Karpas-422 (cell line): ENCODE measurements around the gene CYP4Z1. TPM values are rescaled to one million over a fixed set of nuclear protein-coding genes. Genes with fewer than 3 reads are reported as not detected.

Experiments
- DNase-seq: peaks from one replicate; pipeline ENCODE4 v3.0.0-alpha.2; 2015
- H2AFZ ChIP-seq: fragments of 200-600 bp; sonication (generic); 2 replicates; pipeline ENCODE4 v1.6.1; 2014; ENCODE audit warnings: antibody characterized with exemption, low read length, mixed read lengths
- H3K27ac ChIP-seq: fragments of 200-600 bp; sonication (generic); 2 replicates; pipeline ENCODE4 v1.5.1; 2014; ENCODE audit warnings: mild to moderate bottlenecking, low read length, moderate library complexity
- H3K27me3 ChIP-seq: fragments of 200-600 bp; sonication (generic); 2 replicates; pipeline ENCODE4 v1.6.1; 2014; ENCODE audit warnings: low read length, mixed read lengths
- H3K36me3 ChIP-seq: fragments of 200-600 bp; sonication (generic); 2 replicates; pipeline ENCODE4 v1.6.1; 2014; ENCODE audit warnings: low read length, mixed read lengths; ENCODE audit not compliant: insufficient read depth
- H3K4me1 ChIP-seq: fragments of 200-600 bp; sonication (generic); 2 replicates; pipeline ENCODE4 v1.6.1; 2014; ENCODE audit warnings: mild to moderate bottlenecking, low read length, mixed read lengths
- H3K4me2 ChIP-seq: fragments of 200-600 bp; sonication (generic); 2 replicates; pipeline ENCODE4 v1.6.1; 2014; ENCODE audit warnings: low read length, low read depth, mild to moderate bottlenecking; ENCODE audit not compliant: poor library complexity, severe bottlenecking
- H3K4me3 ChIP-seq: fragments of 200-600 bp; sonication (generic); 2 replicates; pipeline ENCODE4 v1.5.1; 2014; ENCODE audit warnings: mild to moderate bottlenecking, antibody characterized with exemption, low read length, mixed read lengths
- H3K79me2 ChIP-seq: fragments of 200-600 bp; sonication (generic); 2 replicates; pipeline ENCODE4 v1.6.1; 2014; ENCODE audit warnings: mild to moderate bottlenecking, low read length, mixed read lengths
- H3K9ac ChIP-seq: fragments of 200-600 bp; sonication (generic); 2 replicates; pipeline ENCODE4 v1.6.0; 2014; ENCODE audit warnings: low read length
- H3K9me2 ChIP-seq: fragments of 200-600 bp; sonication (generic), shearing (Covaris generic); replicated peaks from 2 replicates; pipeline ENCODE4 v1.6.0; 2014; ENCODE audit warnings: mild to moderate bottlenecking, low read length, moderate library complexity; ENCODE audit not compliant: insufficient read depth
- H3K9me3 ChIP-seq: fragments of 300-700, 200-600 bp; sonication (generic); 2 replicates; pipeline ENCODE4 v1.6.1; 2014; ENCODE audit warnings: low read length, mixed read lengths
- H4K20me1 ChIP-seq: fragments of 200-600 bp; sonication (generic); 2 replicates; pipeline ENCODE4 v1.6.1; 2014; ENCODE audit warnings: mild to moderate bottlenecking, antibody characterized with exemption, low read length, low read depth; ENCODE audit not compliant: insufficient read depth
- total RNA-seq: library from RNA; depleted of rRNA; stranded (reverse); fragments of >200 nt; shearing (Covaris generic); gene quantifications from 2 replicates; pipeline ENCODE4 v1.2.3, GENCODE V29; 2014; ENCODE audit warnings: low replicate concordance; rRNA removed

The CYP4Z1 gene
- total RNA-seq = not detected in 2 replicates

DNA sequence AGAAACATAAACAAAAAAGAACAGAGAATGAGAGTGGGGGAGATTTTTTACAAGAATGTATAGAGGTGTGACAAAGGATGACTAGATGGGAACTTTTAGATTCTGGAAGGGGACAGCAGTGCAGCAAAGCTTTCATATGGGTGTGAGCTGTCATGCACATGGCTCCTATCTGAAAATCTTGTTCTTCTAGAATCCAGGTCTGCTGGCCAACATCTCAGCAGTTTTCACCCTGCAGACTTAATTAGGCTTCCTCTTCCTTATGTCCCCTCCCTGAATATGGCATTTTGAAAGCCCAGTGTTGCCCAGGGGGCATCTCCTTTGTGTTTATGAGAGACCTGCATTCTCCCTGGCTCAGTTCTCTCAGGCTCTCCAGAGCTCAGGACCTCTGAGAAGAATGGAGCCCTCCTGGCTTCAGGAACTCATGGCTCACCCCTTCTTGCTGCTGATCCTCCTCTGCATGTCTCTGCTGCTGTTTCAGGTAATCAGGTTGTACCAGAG lies at the start of gene CYP4Z1:
TSS of gene CYP4Z1 (plus strand) at position 135 of the 498 bp plus-strand sequence. CDS start at position 395, 260 bp downstream.
- Histone ChIP-seq H2AFZ (no peak within 1 kb of the TSS), H4K20me1 (no peaks in the 10 kb centered on the region), H3K9me3 (no peaks in the 10 kb centered on the region), H3K36me3 (no peaks in the 10 kb centered on the region), H3K27ac (no peak within 1 kb of the TSS), H3K4me2 (no peak within 1 kb of the TSS), H3K9me2 (no peaks in the 10 kb centered on the region), H3K79me2 (no peaks in the 10 kb centered on the region), H3K9ac (no peak within 1 kb of the TSS), H3K4me3 (no peak within 1 kb of the TSS), H3K27me3 (no peaks in the 10 kb centered on the region), H3K4me1 (no peaks in the 10 kb centered on the region)
- peak; percentile 26 for DNase-seq

GRCh38 chr1:47021070-47021469 lies 46.0 kb upstream of the CYP4Z1 start:
- H3K36me3 ChIP-seq = no peaks in the 10 kb centered on the region
- H3K79me2 ChIP-seq = no peaks in the 10 kb centered on the region
- H3K27me3 ChIP-seq = no peaks in the 10 kb centered on the region
- DNase-seq = no peak
- no peaks in the 10 kb centered on the region for H3K4me1 ChIP-seq
- no peaks in the 10 kb centered on the region for H4K20me1 ChIP-seq
- no peak overlapping the region for H3K4me3 ChIP-seq
- no peaks in the 10 kb centered on the region for H3K9me2 ChIP-seq
- no peak overlapping the region for H2AFZ ChIP-seq
- no peaks in the 10 kb centered on the region for H3K9me3 ChIP-seq
- H3K27ac ChIP-seq = no peak overlapping the region
- no peak overlapping the region for H3K9ac ChIP-seq
- no peak overlapping the region for H3K4me2 ChIP-seq

DNA sequence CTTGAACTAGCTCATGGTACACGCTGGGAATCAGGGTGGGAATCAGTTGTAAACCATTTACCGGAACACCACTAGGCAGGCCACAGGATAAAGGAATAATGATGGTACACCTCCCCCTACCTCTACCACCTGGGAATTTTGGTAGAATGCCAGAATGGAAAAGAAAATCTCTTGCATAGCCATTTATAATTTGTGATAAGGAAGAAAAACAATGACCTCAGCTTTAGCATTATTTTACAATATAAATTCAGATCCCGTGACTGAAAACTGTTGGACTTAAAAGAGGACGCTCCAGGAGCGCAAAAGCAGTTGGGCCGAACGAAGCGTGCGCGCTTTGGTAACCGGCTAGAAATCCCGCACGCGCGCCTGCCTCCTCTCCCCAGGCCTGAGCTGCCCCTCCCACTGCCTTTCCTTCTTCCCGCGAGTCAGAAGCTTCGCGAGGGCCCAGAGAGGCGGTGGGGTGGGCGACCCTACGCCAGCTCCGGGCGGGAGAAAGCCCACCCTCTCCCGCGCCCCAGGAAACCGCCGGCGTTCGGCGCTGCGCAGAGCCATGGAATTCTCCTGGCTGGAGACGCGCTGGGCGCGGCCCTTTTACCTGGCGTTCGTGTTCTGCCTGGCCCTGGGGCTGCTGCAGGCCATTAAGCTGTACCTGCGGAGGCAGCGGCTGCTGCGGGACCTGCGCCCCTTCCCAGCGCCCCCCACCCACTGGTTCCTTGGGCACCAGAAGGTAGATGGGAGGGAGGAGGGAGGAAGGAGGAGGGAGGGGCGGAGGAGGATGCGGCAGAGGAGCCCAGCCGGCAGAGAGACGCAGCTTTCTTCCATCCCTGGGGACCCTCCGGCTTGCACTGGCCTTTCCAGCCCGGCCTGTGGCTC lies 43.5 kb upstream of the CYP4Z1 start, which contains the start of gene CYP4X1:
TSS of gene CYP4X1 (plus strand) at position 402 of the 873 bp plus-strand sequence. CDS start at position 551, 149 bp downstream.
- Histone ChIP-seq H3K9me2 (no peaks in the 10 kb centered on the region), H3K27ac (no peak within 1 kb of the TSS), H4K20me1 (no peaks in the 10 kb centered on the region), H3K36me3 (no peaks in the 10 kb centered on the region), H3K9ac (no peak within 1 kb of the TSS), H3K4me2 (no peak within 1 kb of the TSS), H3K4me3 (no peak within 1 kb of the TSS), H3K27me3 (no peaks in the 10 kb centered on the region), H3K4me1 (no peaks in the 10 kb centered on the region), H3K9me3 (no peaks in the 10 kb centered on the region), H2AFZ (no peak within 1 kb of the TSS), H3K79me2 (no peaks in the 10 kb centered on the region)
- no peak for DNase-seq

GRCh38 chr1:47024141-47024801 lies 42.8 kb upstream of the CYP4Z1 start:
- Histone ChIP-seq H4K20me1 (no peaks in the 10 kb centered on the region), H2AFZ (no peak overlapping the region), H3K27me3 (no peaks in the 10 kb centered on the region)

DNA sequence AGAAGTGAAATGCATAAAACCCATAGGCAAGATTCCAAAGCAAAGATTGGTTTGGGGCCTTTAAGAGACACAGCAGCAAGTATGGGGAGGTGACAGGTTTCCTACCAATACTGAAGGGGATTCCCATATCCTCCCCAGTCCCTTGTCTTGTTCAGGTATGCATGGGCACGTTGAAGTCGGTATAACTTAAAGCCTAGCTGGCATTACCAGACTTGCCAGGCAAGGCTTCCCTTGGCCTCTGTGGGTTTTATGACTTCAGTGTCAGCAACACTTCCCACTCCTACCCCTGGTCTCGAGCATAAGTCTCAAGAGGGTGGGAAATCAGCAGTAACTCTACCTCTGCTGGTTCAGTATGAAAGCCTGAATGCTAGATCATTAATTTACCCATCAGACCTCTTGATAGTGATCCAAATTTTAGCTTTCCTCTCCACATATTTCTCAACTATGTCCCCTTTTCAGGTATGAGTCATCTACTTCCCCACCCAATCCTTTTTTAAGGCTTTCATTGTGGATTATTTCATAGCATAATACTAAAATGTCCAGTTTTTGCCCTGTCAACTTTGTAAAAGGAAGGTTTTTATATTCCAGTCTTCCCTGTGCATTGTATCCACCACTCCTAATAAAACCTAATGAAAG lies 36.7 kb upstream of the CYP4Z1 start:
- no peak overlapping the region for H3K4me2 ChIP-seq
- no peaks in the 10 kb centered on the region; the same call in 1 of the 2 replicates for H3K27me3 ChIP-seq
- H3K27ac ChIP-seq = no peak overlapping the region
- no peaks in the 10 kb centered on the region for H4K20me1 ChIP-seq
- H3K9ac ChIP-seq = no peak overlapping the region
- DNase-seq = no peak
- H3K9me3 ChIP-seq = no peaks in the 10 kb centered on the region
- H3K9me2 ChIP-seq = no peaks in the 10 kb centered on the region
- no peaks in the 10 kb centered on the region for H3K4me1 ChIP-seq
- no peaks in the 10 kb centered on the region for H3K79me2 ChIP-seq
- H3K4me3 ChIP-seq = no peak overlapping the region
- H2AFZ ChIP-seq = no peak overlapping the region
- no peaks in the 10 kb centered on the region for H3K36me3 ChIP-seq

More at GRCh38 chr1:47024141-47024801, 42.8 kb upstream of the CYP4Z1 start:
- Histone ChIP-seq H3K4me3 (no peak overlapping the region), H3K79me2 (no peaks in the 10 kb centered on the region), H3K9ac (no peak overlapping the region), H3K36me3 (no peaks in the 10 kb centered on the region), H3K4me1 (no peaks in the 10 kb centered on the region), H3K9me2 (no peaks in the 10 kb centered on the region), H3K4me2 (no peak overlapping the region), H3K9me3 (no peaks in the 10 kb centered on the region), H3K27ac (no peak overlapping the region)
- no peak for DNase-seq

GRCh38 chr1:47031059-47031458 lies 36.0 kb upstream of the CYP4Z1 start:
- no peak overlapping the region for H3K4me2 ChIP-seq
- no peaks in the 10 kb centered on the region for H3K4me1 ChIP-seq
- no peak overlapping the region for H2AFZ ChIP-seq
- no peak for DNase-seq
- no peaks in the 10 kb centered on the region for H4K20me1 ChIP-seq
- no peak overlapping the region for H3K27ac ChIP-seq
- H3K9me3 ChIP-seq = no peaks in the 10 kb centered on the region
- H3K9ac ChIP-seq = no peak overlapping the region
- no peak overlapping the region for H3K4me3 ChIP-seq
- H3K36me3 ChIP-seq = no peaks in the 10 kb centered on the region
- H3K27me3 ChIP-seq = no peaks in the 10 kb centered on the region; the same call in 1 of the 2 replicates
- no peaks in the 10 kb centered on the region for H3K79me2 ChIP-seq
- H3K9me2 ChIP-seq = no peaks in the 10 kb centered on the region

DNA sequence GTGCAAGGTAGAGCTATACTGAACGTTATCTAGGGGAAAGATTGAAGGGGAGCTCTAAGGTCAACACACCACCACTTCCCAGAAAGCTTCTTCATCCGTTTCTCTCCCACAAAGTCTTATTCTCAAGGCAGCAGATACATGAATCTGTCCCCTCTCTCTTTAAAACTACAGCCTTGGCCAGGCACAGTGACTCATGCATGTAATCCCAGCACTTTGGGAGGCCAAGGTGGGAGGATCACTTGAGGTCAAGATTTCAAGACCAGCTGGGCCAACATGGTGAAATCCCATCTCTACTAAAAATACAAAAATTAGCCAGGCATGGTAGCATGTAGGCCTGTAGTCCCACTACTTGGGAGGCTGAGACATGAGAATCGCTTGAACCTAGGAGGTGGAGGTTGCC lies 35.4 kb upstream of the CYP4Z1 start:
- no peak overlapping the region for H2AFZ ChIP-seq
- no peak overlapping the region for H3K4me3 ChIP-seq
- no peaks in the 10 kb centered on the region for H3K79me2 ChIP-seq
- H4K20me1 ChIP-seq = no peaks in the 10 kb centered on the region
- no peaks in the 10 kb centered on the region for H3K4me1 ChIP-seq
- no peaks in the 10 kb centered on the region for H3K9me3 ChIP-seq
- DNase-seq = no peak
- H3K4me2 ChIP-seq = no peak overlapping the region
- H3K9ac ChIP-seq = no peak overlapping the region
- no peak overlapping the region for H3K27ac ChIP-seq
- H3K36me3 ChIP-seq = no peaks in the 10 kb centered on the region
- no peaks in the 10 kb centered on the region; the same call in 1 of the 2 replicates for H3K27me3 ChIP-seq
- H3K9me2 ChIP-seq = no peaks in the 10 kb centered on the region

DNA sequence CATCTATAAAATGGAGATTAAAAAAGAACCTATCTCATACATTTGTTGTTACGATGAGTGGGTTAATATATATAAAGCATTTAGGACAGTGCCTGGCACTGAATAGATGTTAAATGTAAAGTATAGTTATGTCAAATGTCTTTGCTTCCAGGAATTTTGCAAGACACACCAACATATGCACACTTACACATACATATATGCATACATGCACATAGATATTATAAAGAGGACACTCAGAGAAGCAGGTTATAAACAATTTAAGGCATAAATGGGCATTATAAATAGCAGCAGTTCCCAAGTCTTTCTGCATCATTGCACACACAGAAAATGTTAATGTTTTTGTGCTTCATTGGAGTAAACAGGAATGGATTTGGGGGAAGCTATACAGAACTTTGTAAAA lies 30.3 kb upstream of the CYP4Z1 start:
- H3K79me2 ChIP-seq = no peaks in the 10 kb centered on the region
- no peak overlapping the region for H3K4me2 ChIP-seq
- no peak overlapping the region for H2AFZ ChIP-seq
- no peaks in the 10 kb centered on the region for H3K4me1 ChIP-seq
- H3K27ac ChIP-seq = no peak overlapping the region
- H3K9ac ChIP-seq = no peak overlapping the region
- H3K9me2 ChIP-seq = no peaks in the 10 kb centered on the region
- H4K20me1 ChIP-seq = no peaks in the 10 kb centered on the region
- no peaks in the 10 kb centered on the region for H3K36me3 ChIP-seq
- H3K4me3 ChIP-seq = no peak overlapping the region
- no peak for DNase-seq
- no peaks in the 10 kb centered on the region for H3K9me3 ChIP-seq
- H3K27me3 ChIP-seq = no peaks in the 10 kb centered on the region; the same call in 1 of the 2 replicates
